Liver (tissue), 9 donors: ENCODE measurements around the gene TEKT2. TPM values are rescaled to one million over a fixed set of nuclear protein-coding genes. Genes with fewer than 3 reads are reported as not detected.

Source experiments
- DNase-seq: peaks from one replicate; pipeline ENCODE4 v3.0.0-alpha.2; 2017; ENCODE audit warnings: low spot score
- H3K27ac ChIP-seq, 2 donors: one replicate each; pipeline ENCODE4 v1.7.0; 2013; ENCODE audit warnings: inconsistent platforms in 2 of 2, low read length in 2 of 2, control low read depth in 1 of 2, low read depth in 1 of 2, mild to moderate bottlenecking in 1 of 2
- H3K27me3 ChIP-seq, 4 donors: one replicate each; pipeline versions ENCODE4 v1.6.1 to v1.7.0; 2013; ENCODE audit warnings: low read length in 3 of 4, inconsistent platforms in 1 of 4, mild to moderate bottlenecking in 1 of 4, moderate library complexity in 1 of 4; ENCODE audit not compliant: control insufficient read depth in 4 of 4, insufficient read depth in 4 of 4
- H3K36me3 ChIP-seq, 4 donors: one replicate each; pipeline versions ENCODE4 v1.6.1 to v1.7.0; 2013; ENCODE audit warnings: low read length in 3 of 4, mild to moderate bottlenecking in 3 of 4, low read depth in 1 of 4, moderate library complexity in 1 of 4; ENCODE audit not compliant: control insufficient read depth in 4 of 4, insufficient read depth in 3 of 4
- H3K4me1 ChIP-seq, 4 donors: one replicate each; pipeline versions ENCODE4 v1.6.1 to v1.7.0; 2013; ENCODE audit warnings: low read length in 3 of 4, mild to moderate bottlenecking in 3 of 4, moderate library complexity in 1 of 4; ENCODE audit not compliant: control insufficient read depth in 4 of 4, insufficient read depth in 4 of 4
- H3K4me3 ChIP-seq, 3 donors: one replicate each; pipeline versions ENCODE4 v1.6.1 to v1.7.0; 2013; ENCODE audit warnings: low read length in 3 of 3, control low read depth in 1 of 3, low read depth in 1 of 3, mild to moderate bottlenecking in 1 of 3
- H3K9ac ChIP-seq, 2 donors: one replicate each; pipeline ENCODE4 v1.7.0; 2013; ENCODE audit warnings: low read length in 2 of 2, mild to moderate bottlenecking in 2 of 2, moderate library complexity in 2 of 2, control low read depth in 1 of 2, low read depth in 1 of 2
- H3K9me3 ChIP-seq, 4 donors: one replicate each; pipeline versions ENCODE4 v1.6.1 to v1.7.0; 2013; ENCODE audit warnings: low read length in 3 of 4; ENCODE audit not compliant: control insufficient read depth in 4 of 4
- EGR1 ChIP-seq, 2 donors: IDR thresholded peaks; 2 replicates each; pipeline ENCODE4 v1.6.1; 2016 to 2018; ENCODE audit warnings: antibody characterized with exemption in 2 of 2, low read depth in 2 of 2
- FOXA1 ChIP-seq: IDR thresholded peaks from 2 replicates; pipeline ENCODE4 v1.6.1; 2016; ENCODE audit warnings: antibody characterized with exemption
- FOXA2 ChIP-seq: IDR thresholded peaks from 2 replicates; pipeline ENCODE4 v1.6.1; 2016; ENCODE audit warnings: antibody characterized with exemption
- GABPA ChIP-seq, 2 donors: IDR thresholded peaks in 1 of 2; conservative IDR thresholded peaks in 1 of 2; 2 replicates each; pipeline ENCODE4 v1.6.1; 2016; ENCODE audit warnings: antibody characterized with exemption in 2 of 2, mild to moderate bottlenecking in 1 of 2, moderate library complexity in 1 of 2
- HNF4A ChIP-seq, 2 donors: conservative IDR thresholded peaks; 2 replicates each; pipeline ENCODE4 v1.6.1; 2016; ENCODE audit warnings: antibody characterized with exemption in 2 of 2, mild to moderate bottlenecking in 2 of 2
- HNF4G ChIP-seq: IDR thresholded peaks from 2 replicates; pipeline ENCODE4 v1.6.1; 2016; ENCODE audit warnings: antibody characterized with exemption
- JUND ChIP-seq, 2 donors: IDR thresholded peaks; 2 replicates each; pipeline ENCODE4 v1.6.1; 2016; ENCODE audit warnings: antibody characterized with exemption in 2 of 2
- NR2F2 ChIP-seq: IDR thresholded peaks from 2 replicates; pipeline ENCODE4 v1.6.1; 2016; ENCODE audit warnings: antibody characterized with exemption
- RAD21 ChIP-seq, 2 donors: IDR thresholded peaks; 2 replicates each; pipeline ENCODE4 v1.6.1; 2016; ENCODE audit warnings: antibody characterized with exemption in 2 of 2, mild to moderate bottlenecking in 2 of 2
- RXRA ChIP-seq, 2 donors: IDR thresholded peaks; 2 replicates each; pipeline ENCODE4 v1.6.1; 2017 to 2018; ENCODE audit warnings: antibody characterized with exemption in 2 of 2, mild to moderate bottlenecking in 1 of 2
- SP1 ChIP-seq: IDR thresholded peaks from 2 replicates; pipeline ENCODE4 v1.6.1; 2018; ENCODE audit warnings: antibody characterized with exemption, mild to moderate bottlenecking
- TAF1 ChIP-seq: conservative IDR thresholded peaks from 2 replicates; pipeline ENCODE4 v1.6.1; 2016; ENCODE audit warnings: antibody characterized with exemption, mild to moderate bottlenecking
- YY1 ChIP-seq: IDR thresholded peaks from 2 replicates; pipeline ENCODE4 v1.6.1; 2016; ENCODE audit warnings: antibody characterized with exemption, mild to moderate bottlenecking
- WGBS: extraction: QIAGEN DNeasy Blood & Tissue Kit; methylation state at CpG from one replicate; pipeline ENCODE4 v1.1.7; 2013; 5-methylcytosine and 5-hydroxymethylcytosine counted together
- polyA plus RNA-seq, 2 donors: library from polyadenylated mRNA; stranded (reverse) in 1 of 2; unstranded in 1 of 2; fragments of 200-250 nt in 1 of 2; fragments of >200 nt in 1 of 2; fragmentation: Nextera tagmentation in 1 of 2; extraction: Ambion mirVana in 1 of 2; gene quantifications; one replicate each; pipeline versions ENCODE4 v1.2.1 to v1.2.3, GENCODE V29; 2013 to 2015
- total RNA-seq, 2 donors: library from RNA; depleted of rRNA; stranded (reverse); fragments of >200 nt; gene quantifications; one replicate each; pipeline ENCODE4 v1.2.3, GENCODE V29; 2014
- TF ChIP-seq, protein P1 (sequence below): IDR thresholded peaks from 2 replicates; pipeline ENCODE4 v1.6.1; 2016; ENCODE audit warnings: antibody characterized with exemption, mild to moderate bottlenecking
- TF ChIP-seq, protein P2 (sequence below): IDR thresholded peaks from 2 replicates; pipeline ENCODE4 v1.6.1; 2016; ENCODE audit warnings: antibody characterized with exemption
- TF ChIP-seq, protein P3 (sequence below): IDR thresholded peaks from 2 replicates; pipeline ENCODE4 v1.6.1; 2016; ENCODE audit warnings: antibody characterized with exemption
- TF ChIP-seq, protein P4 (sequence below): fragments of 150-350 bp; IDR thresholded peaks from 2 replicates; pipeline ENCODE4 v1.5.1; 2017; ENCODE audit warnings: improper control_type of control experiment, low read depth, low read length; ENCODE audit not compliant: missing input control
- TF ChIP-seq, protein P5 (sequence below): IDR thresholded peaks from 2 replicates; pipeline ENCODE4 v1.6.1; 2016; ENCODE audit warnings: antibody characterized with exemption
- donor health status: healthy.
- donor health status: healthy.
- donor health status: healthy.
- donor health status: healthy.
- donor health status: healthy.

The TEKT2 gene
- total and polyA plus RNA-seq, 4 donors = 0.14 to 0.17 TPM; not detected in 2

DNA sequence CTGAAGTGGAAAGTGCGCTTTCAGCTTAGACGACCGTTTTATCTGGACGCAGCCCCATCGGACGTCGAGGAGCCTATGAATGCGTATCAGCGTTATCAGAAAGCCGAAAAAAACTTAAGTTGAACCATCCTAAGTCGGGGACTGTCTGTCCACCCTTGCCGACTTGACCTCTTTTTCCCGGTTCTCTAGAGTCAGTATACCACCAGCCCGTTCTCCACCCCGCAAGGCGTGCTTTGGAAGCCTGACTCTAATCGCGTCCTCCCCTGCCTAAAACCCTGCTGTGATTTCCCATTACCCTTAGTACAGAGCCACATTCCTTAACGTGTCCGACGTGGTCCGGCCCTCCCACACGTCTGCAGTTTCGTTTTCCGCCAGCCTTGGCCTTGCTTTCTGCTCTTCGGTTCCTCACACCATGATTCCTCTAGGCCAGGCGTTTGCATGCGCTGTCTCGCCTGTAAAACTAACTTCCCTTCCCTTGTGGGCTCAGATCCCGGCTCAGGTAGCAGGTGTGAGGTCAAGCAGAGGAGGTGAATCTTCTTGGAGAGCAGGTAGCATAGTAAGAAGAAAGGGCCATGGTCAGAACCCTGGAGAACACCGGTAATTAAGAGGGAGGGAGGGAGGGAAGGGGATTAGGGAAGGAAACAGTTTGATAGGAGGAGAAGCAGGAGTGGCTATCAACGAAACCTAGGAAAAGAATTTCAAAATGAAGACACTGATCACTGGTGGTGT, 5.7 kb downstream of the TEKT2 start:
- TF ChIP-seq EGR1 (IDR thresholded peaks at IDR 0.05; ENCODE audit: low read depth in 2 of 2) = no peak
- TF ChIP-seq NR2F2 = no peak
- TF ChIP-seq HNF4A (conservative IDR thresholded peaks at IDR 0.05) = no peak
- TF ChIP-seq, protein P1, sequence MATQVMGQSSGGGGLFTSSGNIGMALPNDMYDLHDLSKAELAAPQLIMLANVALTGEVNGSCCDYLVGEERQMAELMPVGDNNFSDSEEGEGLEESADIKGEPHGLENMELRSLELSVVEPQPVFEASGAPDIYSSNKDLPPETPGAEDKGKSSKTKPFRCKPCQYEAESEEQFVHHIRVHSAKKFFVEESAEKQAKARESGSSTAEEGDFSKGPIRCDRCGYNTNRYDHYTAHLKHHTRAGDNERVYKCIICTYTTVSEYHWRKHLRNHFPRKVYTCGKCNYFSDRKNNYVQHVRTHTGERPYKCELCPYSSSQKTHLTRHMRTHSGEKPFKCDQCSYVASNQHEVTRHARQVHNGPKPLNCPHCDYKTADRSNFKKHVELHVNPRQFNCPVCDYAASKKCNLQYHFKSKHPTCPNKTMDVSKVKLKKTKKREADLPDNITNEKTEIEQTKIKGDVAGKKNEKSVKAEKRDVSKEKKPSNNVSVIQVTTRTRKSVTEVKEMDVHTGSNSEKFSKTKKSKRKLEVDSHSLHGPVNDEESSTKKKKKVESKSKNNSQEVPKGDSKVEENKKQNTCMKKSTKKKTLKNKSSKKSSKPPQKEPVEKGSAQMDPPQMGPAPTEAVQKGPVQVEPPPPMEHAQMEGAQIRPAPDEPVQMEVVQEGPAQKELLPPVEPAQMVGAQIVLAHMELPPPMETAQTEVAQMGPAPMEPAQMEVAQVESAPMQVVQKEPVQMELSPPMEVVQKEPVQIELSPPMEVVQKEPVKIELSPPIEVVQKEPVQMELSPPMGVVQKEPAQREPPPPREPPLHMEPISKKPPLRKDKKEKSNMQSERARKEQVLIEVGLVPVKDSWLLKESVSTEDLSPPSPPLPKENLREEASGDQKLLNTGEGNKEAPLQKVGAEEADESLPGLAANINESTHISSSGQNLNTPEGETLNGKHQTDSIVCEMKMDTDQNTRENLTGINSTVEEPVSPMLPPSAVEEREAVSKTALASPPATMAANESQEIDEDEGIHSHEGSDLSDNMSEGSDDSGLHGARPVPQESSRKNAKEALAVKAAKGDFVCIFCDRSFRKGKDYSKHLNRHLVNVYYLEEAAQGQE = no peak
- TF ChIP-seq, protein P2, sequence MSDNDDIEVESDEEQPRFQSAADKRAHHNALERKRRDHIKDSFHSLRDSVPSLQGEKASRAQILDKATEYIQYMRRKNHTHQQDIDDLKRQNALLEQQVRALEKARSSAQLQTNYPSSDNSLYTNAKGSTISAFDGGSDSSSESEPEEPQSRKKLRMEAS = no peak
- no peak for TF ChIP-seq GABPA (IDR thresholded peaks at IDR 0.05 in 1 of 2, conservative IDR thresholded peaks at IDR 0.05 in 1 of 2)
- no peak for TF ChIP-seq RXRA (IDR thresholded peaks at IDR 0.05)
- no peak for TF ChIP-seq HNF4G
- TF ChIP-seq FOXA1 = no peak
- TF ChIP-seq SP1 = no peak
- TF ChIP-seq RAD21 (IDR thresholded peaks at IDR 0.05) = no peak
- no peak for TF ChIP-seq JUND (IDR thresholded peaks at IDR 0.05)
- no peak for TF ChIP-seq TAF1
- TF ChIP-seq YY1 = no peak
- TF ChIP-seq FOXA2 = no peak
- TF ChIP-seq, protein P3, sequence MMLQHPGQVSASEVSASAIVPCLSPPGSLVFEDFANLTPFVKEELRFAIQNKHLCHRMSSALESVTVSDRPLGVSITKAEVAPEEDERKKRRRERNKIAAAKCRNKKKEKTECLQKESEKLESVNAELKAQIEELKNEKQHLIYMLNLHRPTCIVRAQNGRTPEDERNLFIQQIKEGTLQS = no peak
- TF ChIP-seq, protein P4, sequence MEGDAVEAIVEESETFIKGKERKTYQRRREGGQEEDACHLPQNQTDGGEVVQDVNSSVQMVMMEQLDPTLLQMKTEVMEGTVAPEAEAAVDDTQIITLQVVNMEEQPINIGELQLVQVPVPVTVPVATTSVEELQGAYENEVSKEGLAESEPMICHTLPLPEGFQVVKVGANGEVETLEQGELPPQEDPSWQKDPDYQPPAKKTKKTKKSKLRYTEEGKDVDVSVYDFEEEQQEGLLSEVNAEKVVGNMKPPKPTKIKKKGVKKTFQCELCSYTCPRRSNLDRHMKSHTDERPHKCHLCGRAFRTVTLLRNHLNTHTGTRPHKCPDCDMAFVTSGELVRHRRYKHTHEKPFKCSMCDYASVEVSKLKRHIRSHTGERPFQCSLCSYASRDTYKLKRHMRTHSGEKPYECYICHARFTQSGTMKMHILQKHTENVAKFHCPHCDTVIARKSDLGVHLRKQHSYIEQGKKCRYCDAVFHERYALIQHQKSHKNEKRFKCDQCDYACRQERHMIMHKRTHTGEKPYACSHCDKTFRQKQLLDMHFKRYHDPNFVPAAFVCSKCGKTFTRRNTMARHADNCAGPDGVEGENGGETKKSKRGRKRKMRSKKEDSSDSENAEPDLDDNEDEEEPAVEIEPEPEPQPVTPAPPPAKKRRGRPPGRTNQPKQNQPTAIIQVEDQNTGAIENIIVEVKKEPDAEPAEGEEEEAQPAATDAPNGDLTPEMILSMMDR = no peak
- TF ChIP-seq, protein P5, sequence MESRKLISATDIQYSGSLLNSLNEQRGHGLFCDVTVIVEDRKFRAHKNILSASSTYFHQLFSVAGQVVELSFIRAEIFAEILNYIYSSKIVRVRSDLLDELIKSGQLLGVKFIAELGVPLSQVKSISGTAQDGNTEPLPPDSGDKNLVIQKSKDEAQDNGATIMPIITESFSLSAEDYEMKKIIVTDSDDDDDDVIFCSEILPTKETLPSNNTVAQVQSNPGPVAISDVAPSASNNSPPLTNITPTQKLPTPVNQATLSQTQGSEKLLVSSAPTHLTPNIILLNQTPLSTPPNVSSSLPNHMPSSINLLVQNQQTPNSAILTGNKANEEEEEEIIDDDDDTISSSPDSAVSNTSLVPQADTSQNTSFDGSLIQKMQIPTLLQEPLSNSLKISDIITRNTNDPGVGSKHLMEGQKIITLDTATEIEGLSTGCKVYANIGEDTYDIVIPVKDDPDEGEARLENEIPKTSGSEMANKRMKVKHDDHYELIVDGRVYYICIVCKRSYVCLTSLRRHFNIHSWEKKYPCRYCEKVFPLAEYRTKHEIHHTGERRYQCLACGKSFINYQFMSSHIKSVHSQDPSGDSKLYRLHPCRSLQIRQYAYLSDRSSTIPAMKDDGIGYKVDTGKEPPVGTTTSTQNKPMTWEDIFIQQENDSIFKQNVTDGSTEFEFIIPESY = no peak
- H3K36me3 ChIP-seq = peaks cover 7 to 30% (median 23%) of the 10 kb centered on the region in 4 donors
- peak overlapping the region; percentile 79 to 95 (median 86) for H3K4me3 ChIP-seq
- no peaks in the 10 kb centered on the region for H3K27me3 ChIP-seq
- 9% methylated on average over 32 of the region's 32 CpGs for WGBS
- H3K9ac ChIP-seq = peak overlapping the region; percentile 45 to 67
- peak overlapping the region; percentile 79 to 87 for H3K27ac ChIP-seq
- peaks cover 6 to 15% (median 11%) of the 10 kb centered on the region in 4 donors for H3K4me1 ChIP-seq
- no peak for DNase-seq
- H3K9me3 ChIP-seq = no peaks in the 10 kb centered on the region
